Erythroblast (primary cell): ENCODE measurements around the gene CD82.

Source experiments
- GATA1 ChIP-seq: IDR thresholded peaks from 2 replicates; pipeline ENCODE4 v1.6.1; 2011; ENCODE audit warnings: low read depth, mild to moderate bottlenecking, control low read depth, low read length, moderate library complexity
- POLR2A ChIP-seq: IDR thresholded peaks from 2 replicates; pipeline ENCODE4 v1.6.1; 2011; ENCODE audit warnings: mild to moderate bottlenecking, low read length

GRCh38 chr11:44605965-44606364 lies 40.5 kb downstream of the CD82 start:
- TF ChIP-seq POLR2A (no peak), GATA1 (no peak)
